T-helper 1 cell treated with Interleukin-12 subunit alpha and Interleukin-12 subunit beta and Interleukin-4 antibody, amounts not matched to agents 30 μg/mL and 1 μg/mL, for 36 hours (primary cell): ENCODE measurements around the gene MRPL55.

Experiments
- H3K27ac Mint-ChIP-seq: one replicate; pipeline ENCODE4 v1.8.0; 2021; ENCODE audit warnings: mild to moderate bottlenecking, mixed read lengths
- H3K27me3 Mint-ChIP-seq: one replicate; pipeline ENCODE4 v1.8.0; 2021; ENCODE audit warnings: low read depth, mixed read lengths
- H3K36me3 Mint-ChIP-seq: one replicate; pipeline ENCODE4 v1.8.0; 2021; ENCODE audit warnings: low read depth, mixed read lengths
- H3K4me1 Mint-ChIP-seq: one replicate; pipeline ENCODE4 v1.8.0; 2021; ENCODE audit warnings: low read depth, mixed read lengths
- H3K4me3 Mint-ChIP-seq: one replicate; pipeline ENCODE4 v1.8.0; 2021; ENCODE audit warnings: mild to moderate bottlenecking, moderate library complexity, mixed read lengths
- H3K9me3 Mint-ChIP-seq: one replicate; pipeline ENCODE4 v1.8.0; 2021; ENCODE audit warnings: mixed read lengths

The MRPL55 gene

GRCh38 chr1:228071839-228072657 is 37.1 kb downstream of the MRPL55 start:
- Mint-ChIP-seq H3K27ac (no peak overlapping the region), H3K9me3 (no peaks in the 10 kb centered on the region), H3K27me3 (no peaks in the 10 kb centered on the region), H3K36me3 (no peaks in the 10 kb centered on the region), H3K4me1 (no peaks in the 10 kb centered on the region), H3K4me3 (no peak overlapping the region)

GRCh38 chr1:228070851-228071250 is 38.2 kb downstream of the MRPL55 start:
- Mint-ChIP-seq H3K27me3 (peaks cover 5% of the 10 kb centered on the region), H3K4me1 (no peaks in the 10 kb centered on the region), H3K4me3 (no peak overlapping the region), H3K36me3 (no peaks in the 10 kb centered on the region), H3K27ac (no peak overlapping the region), H3K9me3 (no peaks in the 10 kb centered on the region)

- Mint-ChIP-seq H3K27me3 (peaks cover 5% of the 10 kb centered on the region), H3K9me3 (no peaks in the 10 kb centered on the region), H3K27ac (no peak overlapping the region)
Observed at GRCh38 chr1:228070173-228070572, 38.9 kb downstream of the MRPL55 start.

GRCh38 chr1:228068359-228068758 is 40.7 kb downstream of the MRPL55 start:
- Mint-ChIP-seq H3K27me3 (peaks cover 5% of the 10 kb centered on the region), H3K4me3 (no peak overlapping the region), H3K36me3 (no peaks in the 10 kb centered on the region), H3K9me3 (no peaks in the 10 kb centered on the region), H3K27ac (no peak overlapping the region), H3K4me1 (no peaks in the 10 kb centered on the region)

More at GRCh38 chr1:228070173-228070572, 38.9 kb downstream of the MRPL55 start:
- Mint-ChIP-seq H3K4me1 (no peaks in the 10 kb centered on the region), H3K4me3 (no peak overlapping the region), H3K36me3 (no peaks in the 10 kb centered on the region)

- H3K4me3 Mint-ChIP-seq = no peak overlapping the region
- H3K9me3 Mint-ChIP-seq = no peaks in the 10 kb centered on the region
- no peaks in the 10 kb centered on the region for H3K4me1 Mint-ChIP-seq
- H3K27me3 Mint-ChIP-seq = peaks cover 5% of the 10 kb centered on the region
- no peaks in the 10 kb centered on the region for H3K36me3 Mint-ChIP-seq
- H3K27ac Mint-ChIP-seq = no peak overlapping the region
Observed at GRCh38 chr1:228066891-228067654, 42.0 kb downstream of the MRPL55 start.

- Mint-ChIP-seq H3K4me1 (no peaks in the 10 kb centered on the region), H3K9me3 (no peaks in the 10 kb centered on the region), H3K27me3 (peaks cover 6% of the 10 kb centered on the region), H3K36me3 (no peaks in the 10 kb centered on the region), H3K27ac (no peak overlapping the region), H3K4me3 (no peak overlapping the region)
Observed at GRCh38 chr1:228066416-228066815, 42.7 kb downstream of the MRPL55 start.

- Mint-ChIP-seq H3K4me1 (peaks cover 2% of the 10 kb centered on the region), H3K4me3 (no peak overlapping the region), H3K36me3 (no peaks in the 10 kb centered on the region), H3K27me3 (peaks cover 12% of the 10 kb centered on the region), H3K27ac (no peak overlapping the region), H3K9me3 (no peaks in the 10 kb centered on the region)
Observed at GRCh38 chr1:228065543-228066347, 43.4 kb downstream of the MRPL55 start.

- no peaks in the 10 kb centered on the region for H3K36me3 Mint-ChIP-seq
- peaks cover 2% of the 10 kb centered on the region for H3K4me1 Mint-ChIP-seq
- no peak overlapping the region for H3K4me3 Mint-ChIP-seq
- H3K27me3 Mint-ChIP-seq = peaks cover 15% of the 10 kb centered on the region
- no peak overlapping the region for H3K27ac Mint-ChIP-seq
- no peaks in the 10 kb centered on the region for H3K9me3 Mint-ChIP-seq
Observed at GRCh38 chr1:228064741-228065542, 44.2 kb downstream of the MRPL55 start.

GRCh38 chr1:228064296-228064695 is 44.8 kb downstream of the MRPL55 start:
- no peak overlapping the region for H3K27ac Mint-ChIP-seq
- peaks cover 19% of the 10 kb centered on the region for H3K27me3 Mint-ChIP-seq
- H3K9me3 Mint-ChIP-seq = no peaks in the 10 kb centered on the region
- no peaks in the 10 kb centered on the region for H3K36me3 Mint-ChIP-seq
- H3K4me1 Mint-ChIP-seq = peaks cover 2% of the 10 kb centered on the region
- H3K4me3 Mint-ChIP-seq = no peak overlapping the region

- Mint-ChIP-seq H3K4me1 (peaks cover 2% of the 10 kb centered on the region), H3K4me3 (no peak overlapping the region), H3K27ac (no peak overlapping the region), H3K9me3 (no peaks in the 10 kb centered on the region), H3K27me3 (peaks cover 23% of the 10 kb centered on the region), H3K36me3 (no peaks in the 10 kb centered on the region)
Observed at GRCh38 chr1:228063251-228064191, 45.6 kb downstream of the MRPL55 start.

- no peak overlapping the region for H3K4me3 Mint-ChIP-seq
- H3K4me1 Mint-ChIP-seq = peaks cover 2% of the 10 kb centered on the region
- H3K27ac Mint-ChIP-seq = no peak overlapping the region
- H3K36me3 Mint-ChIP-seq = no peaks in the 10 kb centered on the region
- H3K9me3 Mint-ChIP-seq = no peaks in the 10 kb centered on the region
- H3K27me3 Mint-ChIP-seq = peaks cover 30% of the 10 kb centered on the region
Observed at GRCh38 chr1:228062812-228063211, 46.3 kb downstream of the MRPL55 start.

- H3K36me3 Mint-ChIP-seq = no peaks in the 10 kb centered on the region
- H3K4me1 Mint-ChIP-seq = peaks cover 2% of the 10 kb centered on the region
- no peak overlapping the region for H3K4me3 Mint-ChIP-seq
- H3K9me3 Mint-ChIP-seq = no peaks in the 10 kb centered on the region
- no peak overlapping the region for H3K27ac Mint-ChIP-seq
- H3K27me3 Mint-ChIP-seq = peaks cover 36% of the 10 kb centered on the region
Observed at GRCh38 chr1:228062085-228062791, 46.9 kb downstream of the MRPL55 start.
